B cell (primary cell): Measurements from ENCODE around the gene CASZ1. TPM values are rescaled to one million over a fixed set of nuclear protein-coding genes. Genes with fewer than 3 reads are reported as not detected.

Experiments used
- ATAC-seq: fragments of 200-7000 bp; cut with Tn5 transposase; one replicate; pipeline ENCODE4 v1.10.0; 2021; ENCODE audit warnings: low read depth, mild to moderate bottlenecking, moderate number of reproducible peaks, moderate library complexity
- CTCF ChIA-PET: fragments of 350-600 bp; sonication (Branson Sonifier 250); formaldehyde crosslinking; loops from one replicate; lab custom pipeline; 2021; ENCODE audit warnings: antibody characterized with exemption, inconsistent platforms; lab: Charles Lee
- POLR2A ChIA-PET: fragments of 350-600 bp; sonication (Branson Sonifier 250); formaldehyde crosslinking; loops from one replicate; lab custom pipeline; 2021; ENCODE audit warnings: antibody characterized with exemption; lab: Charles Lee
- DNase-seq: peaks from one replicate; pipeline ENCODE4 v3.0.0; 2013
- H2AFZ ChIP-seq: 2 replicates; pipeline ENCODE4 v1.6.1; 2012; ENCODE audit warnings: mild to moderate bottlenecking, low read depth, low read length; ENCODE audit not compliant: insufficient read depth, poor library complexity, severe bottlenecking
- H3K27ac ChIP-seq, 2 donors: 1 replicate in 1 of 2; 2 replicates in 1 of 2; pipeline ENCODE4 v1.5.1; 2012 to 2013; ENCODE audit warnings: low read length in 2 of 2, mild to moderate bottlenecking in 2 of 2, moderate library complexity in 1 of 2
- H3K27me3 ChIP-seq, 4 experiments: fragments of 200-600 bp in 1 of 4; sonication (generic) in 1 of 4; replicated peaks in 1 of 4; 1 replicate in 2 of 4; 2 replicates in 2 of 4; pipeline versions ENCODE4 v1.6.1 to v1.7.0; 2013 to 2016; ENCODE audit warnings: low read length in 3 of 4, mild to moderate bottlenecking in 2 of 4, mixed read lengths in 1 of 4, moderate library complexity in 1 of 4; ENCODE audit not compliant: insufficient read depth in 4 of 4, control insufficient read depth in 3 of 4; ENCODE audit errors: control extremely low read depth in 1 of 4
- H3K36me3 ChIP-seq, 2 experiments: replicated peaks in 1 of 2; 1 replicate in 1 of 2; 2 replicates in 1 of 2; pipeline versions ENCODE4 v1.6.1 to v1.7.1; 2013; ENCODE audit warnings: low read length in 1 of 2; ENCODE audit not compliant: insufficient read depth in 2 of 2, control insufficient read depth in 1 of 2; ENCODE audit errors: control extremely low read depth in 1 of 2, extremely low read depth in 1 of 2
- H3K4me1 ChIP-seq, 2 donors: fragments of 200-600 bp in 1 of 2; sonication (generic) in 1 of 2; 1 replicate in 1 of 2; 2 replicates in 1 of 2; pipeline versions ENCODE4 v1.5.1 to v1.6.1; 2013 to 2017; ENCODE audit warnings: low read length in 2 of 2; ENCODE audit not compliant: control insufficient read depth in 2 of 2, insufficient read depth in 2 of 2
- H3K4me2 ChIP-seq: replicated peaks from 2 replicates; pipeline ENCODE3; 2012; ENCODE audit warnings: mild to moderate bottlenecking, low read depth, low read length; ENCODE audit not compliant: poor library complexity, severe bottlenecking
- H3K4me3 ChIP-seq, 5 experiments: fragments of 200-600 bp in 1 of 5; sonication (generic) in 1 of 5; 1 replicate in 3 of 5; 2 replicates in 2 of 5; pipeline versions ENCODE4 v1.5.1 to v1.7.0; 2011 to 2016; ENCODE audit warnings: low read length in 4 of 5, mild to moderate bottlenecking in 4 of 5, low read depth in 2 of 5, control low read depth in 1 of 5, moderate library complexity in 1 of 5; ENCODE audit not compliant: insufficient read depth in 1 of 5; ENCODE audit errors: control extremely low read depth in 1 of 5, extremely low read depth in 1 of 5
- H3K79me2 ChIP-seq: fragments of 200-600 bp; sonication (generic); one replicate; pipeline ENCODE4 v1.6.0; 2016; ENCODE audit warnings: low read length; ENCODE audit not compliant: control insufficient read depth, insufficient read depth
- H3K9ac ChIP-seq: fragments of 200-600 bp; sonication (generic); 2 replicates; pipeline ENCODE4 v1.6.1; 2017; ENCODE audit warnings: mild to moderate bottlenecking, low read length, moderate library complexity
- H3K9me3 ChIP-seq, 3 donors: one replicate each; pipeline versions ENCODE4 v1.6.1 to v1.7.1; 2013; ENCODE audit warnings: low read length in 2 of 3; ENCODE audit not compliant: control insufficient read depth in 2 of 3, insufficient read depth in 1 of 3; ENCODE audit errors: control extremely low read depth in 1 of 3
- H4K20me1 ChIP-seq: 2 replicates; pipeline ENCODE4 v1.6.0; 2012; ENCODE audit warnings: mild to moderate bottlenecking, low read length; ENCODE audit not compliant: insufficient read depth, control insufficient read depth, poor library complexity, severe bottlenecking
- H3K27ac Mint-ChIP-seq: one replicate; pipeline ENCODE4 v1.8.0; 2021; ENCODE audit warnings: mixed read lengths
- H3K27me3 Mint-ChIP-seq: one replicate; pipeline ENCODE4 v1.8.0; 2021; ENCODE audit warnings: mixed read lengths
- H3K4me1 Mint-ChIP-seq: one replicate; pipeline ENCODE4 v1.8.0; 2021; ENCODE audit warnings: mixed read lengths
- H3K4me3 Mint-ChIP-seq: one replicate; pipeline ENCODE4 v1.8.0; 2021; ENCODE audit warnings: mixed read lengths
- H3K9me3 Mint-ChIP-seq: one replicate; pipeline ENCODE4 v1.8.0; 2022; ENCODE audit warnings: mixed read lengths; ENCODE audit not compliant: insufficient read depth
- EZH2 ChIP-seq: IDR thresholded peaks from 2 replicates; pipeline ENCODE4 v1.6.1; 2012; ENCODE audit warnings: borderline replicate concordance, low read depth, mild to moderate bottlenecking, moderate library complexity, low read length; ENCODE audit not compliant: insufficient read depth, poor library complexity, severe bottlenecking
- WGBS: methylation state at CpG from one replicate; pipeline ENCODE4 v1.1.5; 2013; ENCODE audit warnings: missing lambda C conversion rate; ENCODE audit not compliant: insufficient coverage; 5-methylcytosine and 5-hydroxymethylcytosine counted together
- intact Hi-C: fragments of 100-400 bp; cut with micrococcal nuclease; formaldehyde crosslinking; loops from one replicate; pipeline ENCODE4 v1.10.0; 2022
- polyA plus RNA-seq: library from polyadenylated mRNA; depleted of rRNA; stranded (reverse); fragments of >200 nt; gene quantifications from 2 replicates; pipeline ENCODE4 v1.2.3, GENCODE V29; 2012
- total RNA-seq, 2 donors: library from RNA; stranded (reverse); fragments of 120-200 nt in 1 of 2; gene quantifications; 1 replicate in 1 of 2; 2 replicates in 1 of 2; pipeline versions ENCODE4 v1.2.3 to v1.2.4, GENCODE V29; 2013 to 2022
- TF ChIP-seq, protein P1 (sequence below): fragments of 200-600 bp; IDR thresholded peaks from one replicate; pipeline ENCODE4 v1.8.0; 2022; ENCODE audit warnings: antibody characterized with exemption, mild to moderate bottlenecking

CASZ1 gene
- total and polyA plus RNA-seq, 2 donors (not counting 1 experiment from before 2014, with no cell fraction given): 9.5 to 27.2 TPM

DNA sequence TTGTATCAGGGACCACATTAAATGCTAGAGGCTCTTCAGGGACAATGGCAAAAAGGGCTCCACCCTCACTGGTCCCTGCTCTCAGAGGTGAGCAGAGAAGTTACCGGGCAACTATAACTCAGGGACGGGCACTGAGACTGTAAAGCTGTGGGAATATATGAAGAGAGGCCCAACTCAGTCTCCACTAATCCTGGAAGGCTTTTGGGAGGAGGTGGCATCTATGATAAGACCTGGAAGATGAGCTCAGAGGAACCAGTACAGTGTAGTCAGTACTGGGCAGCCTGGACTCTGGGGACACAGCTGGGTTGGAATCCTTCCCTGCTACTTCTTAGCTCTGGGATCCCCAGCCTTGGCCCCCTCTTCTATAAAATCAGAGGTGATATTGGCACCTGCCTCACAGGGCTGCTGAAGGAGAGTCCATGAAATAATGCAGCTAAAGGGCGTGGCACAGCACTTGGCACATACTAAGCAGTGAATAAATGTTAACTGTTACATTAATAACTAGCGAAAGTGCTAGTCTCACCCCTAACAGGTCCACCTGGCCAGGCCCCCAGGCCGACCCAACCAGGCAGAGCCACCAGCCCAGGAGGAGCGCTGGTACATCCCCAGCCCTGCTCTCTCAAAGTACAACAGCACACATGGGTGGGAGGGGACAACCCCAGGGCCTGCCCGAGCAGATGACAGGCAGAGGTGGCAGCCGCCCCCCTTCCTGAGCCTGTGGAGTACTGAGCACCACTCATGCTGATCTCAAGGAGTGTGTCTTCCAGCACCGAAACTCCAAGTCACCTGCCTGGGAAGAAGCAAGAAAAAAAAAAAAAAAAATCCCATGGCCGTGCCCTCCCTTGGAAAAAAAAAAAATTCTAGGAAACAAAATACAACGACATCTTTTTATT, 62.7 kb downstream of the CASZ1 start:
- ChIA-PET CTCF (no interaction called here), POLR2A (no interaction called here)
- Histone ChIP-seq H3K27me3 (no peaks in the 10 kb centered on the region), H3K27ac (no peak overlapping the region), H3K4me3 (no peak overlapping the region), H2AFZ (no peak overlapping the region), H4K20me1 (no peaks in the 10 kb centered on the region), H3K4me1 (no peaks in the 10 kb centered on the region), H3K79me2 (no peaks in the 10 kb centered on the region), H3K36me3 (no peaks in the 10 kb centered on the region), H3K9ac (no peak overlapping the region), H3K4me2 (no peak overlapping the region), H3K9me3 (no peaks in the 10 kb centered on the region)
- DNase-seq: no peak
- TF ChIP-seq EZH2: no peak
- TF ChIP-seq, protein P1, sequence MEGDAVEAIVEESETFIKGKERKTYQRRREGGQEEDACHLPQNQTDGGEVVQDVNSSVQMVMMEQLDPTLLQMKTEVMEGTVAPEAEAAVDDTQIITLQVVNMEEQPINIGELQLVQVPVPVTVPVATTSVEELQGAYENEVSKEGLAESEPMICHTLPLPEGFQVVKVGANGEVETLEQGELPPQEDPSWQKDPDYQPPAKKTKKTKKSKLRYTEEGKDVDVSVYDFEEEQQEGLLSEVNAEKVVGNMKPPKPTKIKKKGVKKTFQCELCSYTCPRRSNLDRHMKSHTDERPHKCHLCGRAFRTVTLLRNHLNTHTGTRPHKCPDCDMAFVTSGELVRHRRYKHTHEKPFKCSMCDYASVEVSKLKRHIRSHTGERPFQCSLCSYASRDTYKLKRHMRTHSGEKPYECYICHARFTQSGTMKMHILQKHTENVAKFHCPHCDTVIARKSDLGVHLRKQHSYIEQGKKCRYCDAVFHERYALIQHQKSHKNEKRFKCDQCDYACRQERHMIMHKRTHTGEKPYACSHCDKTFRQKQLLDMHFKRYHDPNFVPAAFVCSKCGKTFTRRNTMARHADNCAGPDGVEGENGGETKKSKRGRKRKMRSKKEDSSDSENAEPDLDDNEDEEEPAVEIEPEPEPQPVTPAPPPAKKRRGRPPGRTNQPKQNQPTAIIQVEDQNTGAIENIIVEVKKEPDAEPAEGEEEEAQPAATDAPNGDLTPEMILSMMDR: no peak
- 72% methylated on average over 3 of the region's 11 CpGs for WGBS
- no peaks in the 10 kb centered on the region for H3K4me1 Mint-ChIP-seq
- no peak overlapping the region for H3K4me3 Mint-ChIP-seq
- no peak overlapping the region for H3K27ac Mint-ChIP-seq
- H3K27me3 Mint-ChIP-seq: peaks cover 5% of the 10 kb centered on the region
- no peaks in the 10 kb centered on the region for H3K9me3 Mint-ChIP-seq
- intact Hi-C loops: no loop called here
- no peak for ATAC-seq

DNA sequence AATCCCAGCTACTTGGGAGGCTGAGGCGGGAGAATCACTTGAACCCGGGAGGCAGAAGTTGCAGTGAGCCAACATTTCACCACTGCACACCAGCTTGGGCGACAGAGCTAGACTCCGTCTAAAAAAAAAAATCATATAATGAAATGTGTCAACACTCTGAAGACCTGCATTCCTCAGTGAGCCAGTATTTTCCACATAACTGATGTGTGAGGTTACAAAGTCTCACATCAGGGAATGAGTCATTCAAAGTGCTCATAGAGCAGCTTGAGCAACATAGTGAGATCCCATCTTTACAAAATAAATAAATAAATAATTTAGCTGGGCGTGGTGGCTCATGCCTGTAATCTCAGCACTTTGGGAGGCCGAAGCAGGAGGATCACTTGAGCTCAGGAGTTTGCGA, 65.5 kb downstream of the CASZ1 start:
- Mint-ChIP-seq H3K4me3 (no peak overlapping the region), H3K4me1 (no peaks in the 10 kb centered on the region), H3K27me3 (peaks cover 3% of the 10 kb centered on the region), H3K27ac (no peak overlapping the region), H3K9me3 (no peaks in the 10 kb centered on the region)
- ChIA-PET POLR2A (no interaction called here), CTCF (no interaction called here)
- intact Hi-C loops: no loop called here
- H3K79me2 ChIP-seq: no peaks in the 10 kb centered on the region
- no peak overlapping the region for H3K4me2 ChIP-seq
- no peaks in the 10 kb centered on the region for H3K36me3 ChIP-seq
- H3K9ac ChIP-seq: no peak overlapping the region
- H4K20me1 ChIP-seq: no peaks in the 10 kb centered on the region
- H3K27me3 ChIP-seq: no peaks in the 10 kb centered on the region
- no peak overlapping the region for H3K27ac ChIP-seq
- no peaks in the 10 kb centered on the region for H3K9me3 ChIP-seq
- TF ChIP-seq EZH2: no peak
- TF ChIP-seq, protein P1: no peak
- H3K4me3 ChIP-seq: no peak overlapping the region
- H2AFZ ChIP-seq: no peak overlapping the region
- DNase-seq (no peak), ATAC-seq (no peak)
- 80% methylated on average over 1 of the region's 7 CpGs for WGBS
- H3K4me1 ChIP-seq: no peaks in the 10 kb centered on the region
